H54 (cell line): ENCODE measurements around the gene CXXC5.

Experiments
- DNase-seq: peaks from one replicate; pipeline ENCODE4 v3.0.0; 2011; ENCODE audit warnings: low spot score, mixed read lengths; ENCODE audit not compliant: insufficient read length
- FAIRE-seq: peaks from 3 replicates; lab custom pipeline; 2011; peaks lifted over from hg19 to GRCh38; lab: Jason Lieb, UNC
- POLR2A ChIP-seq: IDR thresholded peaks from 2 replicates; pipeline ENCODE4 v1.6.1; 2011; ENCODE audit warnings: low read depth, mild to moderate bottlenecking, low read length

The CXXC5 gene

GRCh38 chr5:139670369-139671095 lies 22.4 kb downstream of the CXXC5 start:
- DNase-seq: no peak
- no peak for TF ChIP-seq POLR2A
- no peak for FAIRE-seq

DNA sequence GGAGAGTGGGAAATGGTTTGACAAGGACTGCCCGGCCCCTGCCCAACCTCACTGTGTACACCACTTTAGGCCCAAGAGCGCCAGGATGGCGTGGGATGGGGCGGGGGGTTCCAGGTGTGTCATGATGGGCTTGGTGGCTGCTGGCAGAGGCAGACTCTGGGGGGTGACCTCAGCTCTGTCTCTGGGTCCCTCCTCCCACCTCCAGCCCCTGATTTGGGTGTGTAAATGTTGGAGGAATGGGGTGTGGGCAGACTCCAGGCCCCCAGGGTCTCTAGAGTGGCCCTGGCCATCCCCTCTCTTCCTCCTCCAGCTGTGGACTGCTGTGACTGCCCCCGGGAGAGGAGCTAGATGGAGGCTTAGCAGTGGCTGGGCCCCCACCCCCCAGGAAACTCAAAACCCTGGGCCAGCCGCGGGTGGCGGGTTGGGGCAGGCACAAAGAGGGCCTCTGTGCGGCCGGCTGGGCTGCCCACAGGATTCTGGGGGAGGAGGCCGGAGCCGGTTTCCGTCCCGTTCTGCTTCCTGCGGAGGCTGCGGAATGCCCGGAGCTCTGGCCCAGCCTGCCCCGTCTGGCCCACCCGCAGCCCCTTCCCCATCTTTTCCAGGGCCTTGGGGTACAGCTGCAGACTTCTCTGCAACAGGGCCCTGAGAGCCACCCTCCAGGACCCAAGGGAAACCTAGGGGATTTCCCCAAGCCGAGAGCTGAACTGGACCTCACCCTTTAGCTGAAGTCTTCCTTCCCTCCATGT lies 23.1 kb downstream of the CXXC5 start:
- TF ChIP-seq POLR2A: no peak
- DNase-seq: no peak
- no peak for FAIRE-seq

DNA sequence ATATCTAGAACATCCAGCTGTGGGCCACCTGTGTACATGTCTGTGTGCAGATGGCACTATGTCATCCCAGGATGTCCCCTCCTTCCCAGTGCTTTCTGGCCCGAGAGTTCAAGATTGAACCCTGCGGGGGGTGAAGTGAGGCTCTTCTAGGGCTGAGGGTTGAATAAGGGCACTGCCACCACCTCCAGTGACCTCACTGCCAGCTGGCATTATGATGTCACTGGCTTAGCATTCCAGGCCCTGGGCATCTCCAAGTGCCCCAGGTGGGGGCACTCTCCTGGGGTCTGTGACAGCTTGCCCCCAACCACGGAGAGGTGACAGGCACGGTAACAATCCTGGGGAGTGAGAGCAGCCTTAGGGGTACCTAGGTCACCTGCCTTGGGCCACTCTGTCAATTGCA lies 27.1 kb downstream of the CXXC5 start:
- no peak for DNase-seq
- FAIRE-seq: no peak
- TF ChIP-seq POLR2A: no peak

DNA sequence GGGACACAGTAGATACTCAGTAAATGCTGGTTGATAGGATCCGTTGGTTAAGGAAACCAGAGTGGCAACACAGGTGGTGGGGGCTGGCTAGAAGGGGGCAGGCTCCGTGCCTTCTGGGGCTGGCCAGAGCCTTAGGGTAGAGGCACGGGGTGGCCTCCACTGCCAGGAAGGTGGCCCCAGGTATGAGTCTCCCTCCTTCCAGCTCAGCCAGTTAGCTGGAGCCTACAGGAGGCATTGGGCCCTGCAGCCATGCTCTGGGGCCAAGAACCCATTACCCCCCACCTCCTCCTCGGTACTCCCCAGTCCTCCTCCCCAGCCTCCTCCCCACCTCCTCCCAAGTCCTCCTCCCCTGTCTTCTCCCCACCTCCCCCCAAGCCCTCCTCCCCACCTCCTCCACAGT lies 27.7 kb downstream of the CXXC5 start:
- FAIRE-seq: no peak
- no peak for DNase-seq
- TF ChIP-seq POLR2A: no peak

DNA sequence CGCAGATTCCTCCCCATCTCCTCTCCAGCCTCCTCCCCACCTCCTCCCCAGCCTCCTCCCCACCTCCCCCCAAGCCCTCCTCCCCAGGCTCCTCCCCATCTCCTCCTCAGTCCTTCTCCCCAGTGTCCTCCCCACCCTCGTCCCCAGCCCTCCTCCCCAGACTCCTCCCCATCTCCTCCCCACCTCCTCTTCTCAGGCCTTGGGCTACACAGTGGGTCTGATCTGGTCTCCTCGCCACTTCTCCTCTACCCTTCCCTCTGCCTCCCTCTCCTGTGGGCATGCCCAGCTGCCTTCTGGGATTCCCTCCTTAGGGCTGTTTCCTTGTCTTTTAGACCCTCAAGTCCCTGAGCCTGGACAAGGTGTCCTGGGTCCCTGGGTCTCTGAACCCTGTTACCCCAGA lies 28.3 kb downstream of the CXXC5 start:
- TF ChIP-seq POLR2A: no peak
- FAIRE-seq (no peak), DNase-seq (no peak)

DNA sequence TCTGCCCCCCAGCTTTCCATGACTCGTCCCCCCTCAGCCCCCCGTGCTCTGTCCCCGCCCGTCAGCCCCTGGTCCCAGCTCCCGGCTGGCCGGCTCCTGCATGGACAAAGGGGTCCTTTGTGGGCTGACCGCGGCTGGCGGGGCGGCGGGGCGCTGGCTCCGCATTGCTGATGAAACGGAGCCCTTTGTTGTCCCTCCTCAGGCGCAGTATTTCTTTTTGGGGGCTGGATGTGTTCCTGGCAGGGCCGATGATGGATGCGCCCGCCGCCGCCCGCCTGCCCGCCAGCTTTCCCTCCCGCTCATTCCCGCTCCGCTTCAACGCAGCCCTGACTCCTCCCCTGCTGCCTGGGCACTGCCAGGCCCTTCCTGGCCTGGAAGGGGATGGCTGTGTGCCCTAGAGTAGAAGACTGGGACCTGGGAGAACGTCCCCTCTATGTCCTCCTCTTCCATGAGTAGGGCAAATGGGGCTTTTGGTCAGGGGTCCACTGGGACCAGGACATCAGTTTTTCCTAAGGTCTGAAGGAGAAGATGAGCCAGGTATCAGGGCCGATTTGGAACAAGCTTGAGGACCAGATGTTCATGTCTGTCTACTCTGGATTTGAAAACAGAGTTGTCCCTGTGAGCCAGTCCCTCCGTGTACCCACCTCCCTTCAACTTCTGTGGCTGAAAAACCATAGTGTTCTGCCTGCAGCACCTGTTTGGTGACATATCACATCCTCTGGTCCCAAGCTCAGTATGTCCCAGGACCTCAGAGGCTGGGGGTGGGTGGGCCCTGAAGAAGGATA lies 29.0 kb downstream of the CXXC5 start:
- TF ChIP-seq POLR2A: no peak
- FAIRE-seq (no peak), DNase-seq (no peak)

DNA sequence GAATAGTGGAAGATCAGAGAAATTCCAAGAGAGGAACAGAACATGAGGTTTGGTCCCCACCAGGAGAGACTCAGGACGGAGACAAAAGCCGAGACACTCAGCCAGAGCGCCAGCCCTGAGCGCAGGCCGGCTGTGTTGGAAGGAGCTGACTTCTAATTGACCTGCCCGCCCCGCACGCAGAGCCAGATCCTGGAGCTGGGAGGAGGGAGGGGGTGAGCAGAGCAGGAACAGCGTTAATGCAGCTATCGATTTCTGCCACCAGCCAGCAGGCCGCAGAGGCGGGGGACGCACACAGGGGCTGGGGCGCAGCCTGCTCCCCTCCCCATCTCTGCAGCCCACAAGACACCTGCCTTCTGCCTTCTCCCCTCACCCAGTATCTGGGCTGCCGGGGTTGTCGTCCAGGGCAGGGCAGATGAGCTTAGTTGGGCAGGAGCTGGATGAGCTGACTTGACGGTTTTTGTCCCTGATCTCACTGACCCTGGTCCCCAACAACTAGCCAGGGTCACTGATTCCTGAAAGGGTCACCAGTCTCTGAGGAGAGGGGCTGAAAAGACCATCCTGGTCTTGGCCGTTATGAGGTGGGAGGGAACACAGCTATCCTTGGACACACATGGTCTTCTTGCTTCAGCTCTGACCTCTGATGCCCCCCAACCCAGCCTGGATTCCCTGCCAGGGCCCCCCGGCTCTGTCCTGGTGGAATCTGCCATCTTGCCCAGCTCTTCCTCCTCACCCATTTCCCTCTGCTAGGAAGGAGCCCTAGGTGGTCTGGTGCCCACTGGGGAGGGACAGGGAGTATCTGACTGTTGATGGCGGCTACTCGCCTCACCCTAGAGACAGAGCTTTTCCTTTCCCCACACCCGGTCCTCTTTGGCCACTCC lies 29.8 kb downstream of the CXXC5 start:
- TF ChIP-seq POLR2A: no peak
- no peak for FAIRE-seq
- no peak for DNase-seq

- TF ChIP-seq POLR2A: no peak
- FAIRE-seq (no peak), DNase-seq (no peak)
Observed at GRCh38 chr5:139678751-139679750, 30.9 kb downstream of the CXXC5 start.

DNA sequence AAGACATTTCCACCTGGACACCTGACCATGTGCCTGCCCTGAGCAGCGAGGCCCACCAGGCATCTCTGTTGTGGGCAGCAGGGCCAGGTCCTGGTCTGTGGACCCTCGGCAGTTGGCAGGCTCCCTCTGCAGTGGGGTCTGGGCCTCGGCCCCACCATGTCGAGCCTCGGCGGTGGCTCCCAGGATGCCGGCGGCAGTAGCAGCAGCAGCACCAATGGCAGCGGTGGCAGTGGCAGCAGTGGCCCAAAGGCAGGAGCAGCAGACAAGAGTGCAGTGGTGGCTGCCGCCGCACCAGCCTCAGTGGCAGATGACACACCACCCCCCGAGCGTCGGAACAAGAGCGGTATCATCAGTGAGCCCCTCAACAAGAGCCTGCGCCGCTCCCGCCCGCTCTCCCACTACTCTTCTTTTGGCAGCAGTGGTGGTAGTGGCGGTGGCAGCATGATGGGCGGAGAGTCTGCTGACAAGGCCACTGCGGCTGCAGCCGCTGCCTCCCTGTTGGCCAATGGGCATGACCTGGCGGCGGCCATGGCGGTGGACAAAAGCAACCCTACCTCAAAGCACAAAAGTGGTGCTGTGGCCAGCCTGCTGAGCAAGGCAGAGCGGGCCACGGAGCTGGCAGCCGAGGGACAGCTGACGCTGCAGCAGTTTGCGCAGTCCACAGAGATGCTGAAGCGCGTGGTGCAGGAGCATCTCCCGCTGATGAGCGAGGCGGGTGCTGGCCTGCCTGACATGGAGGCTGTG lies 32.4 kb downstream of the CXXC5 start:
- DNase-seq (no peak), FAIRE-seq (no peak)
- TF ChIP-seq POLR2A: no peak

GRCh38 chr5:139681112-139681458 lies 32.9 kb downstream of the CXXC5 start:
- FAIRE-seq (no peak), DNase-seq (no peak)
- no peak for TF ChIP-seq POLR2A

DNA sequence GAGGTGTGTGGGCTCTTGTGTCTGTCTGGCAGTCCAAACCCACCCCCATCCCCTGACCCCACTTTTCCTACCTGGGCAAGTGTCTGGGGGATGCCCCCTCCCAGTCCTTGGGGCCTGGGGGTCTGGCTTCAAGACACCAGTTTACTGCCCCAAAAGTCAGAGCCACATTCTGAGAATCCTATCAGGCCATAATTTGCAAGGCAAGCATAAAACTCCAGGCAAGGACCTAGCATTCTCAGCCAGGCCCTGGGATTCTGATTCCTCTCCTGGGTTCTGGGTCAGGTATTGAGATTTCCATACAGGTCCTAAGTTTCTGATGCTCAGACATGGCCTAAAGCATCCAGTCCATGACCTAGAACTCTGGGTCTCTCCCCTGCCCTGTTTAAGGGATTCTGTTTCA lies 33.3 kb downstream of the CXXC5 start:
- no peak for TF ChIP-seq POLR2A
- DNase-seq (no peak), FAIRE-seq (no peak)
